Lower leg skin (tissue), 3 donors: ENCODE results near the gene PALLD.

Source experiments
- POLR2A ChIP-seq, 2 donors: fragments of 450-650 bp; IDR thresholded peaks; one replicate each; pipeline ENCODE4 v1.6.1; 2016 to 2017; ENCODE audit warnings: antibody characterized with exemption in 2 of 2, mild to moderate bottlenecking in 1 of 2, moderate library complexity in 1 of 2
- TF ChIP-seq, protein P1 (sequence below), 3 donors: fragments of 450-650 bp; IDR thresholded peaks; one replicate each; pipeline ENCODE4 v1.5.1; 2016; ENCODE audit warnings: antibody characterized with exemption in 3 of 3, mild to moderate bottlenecking in 3 of 3, moderate library complexity in 2 of 3

DNA sequence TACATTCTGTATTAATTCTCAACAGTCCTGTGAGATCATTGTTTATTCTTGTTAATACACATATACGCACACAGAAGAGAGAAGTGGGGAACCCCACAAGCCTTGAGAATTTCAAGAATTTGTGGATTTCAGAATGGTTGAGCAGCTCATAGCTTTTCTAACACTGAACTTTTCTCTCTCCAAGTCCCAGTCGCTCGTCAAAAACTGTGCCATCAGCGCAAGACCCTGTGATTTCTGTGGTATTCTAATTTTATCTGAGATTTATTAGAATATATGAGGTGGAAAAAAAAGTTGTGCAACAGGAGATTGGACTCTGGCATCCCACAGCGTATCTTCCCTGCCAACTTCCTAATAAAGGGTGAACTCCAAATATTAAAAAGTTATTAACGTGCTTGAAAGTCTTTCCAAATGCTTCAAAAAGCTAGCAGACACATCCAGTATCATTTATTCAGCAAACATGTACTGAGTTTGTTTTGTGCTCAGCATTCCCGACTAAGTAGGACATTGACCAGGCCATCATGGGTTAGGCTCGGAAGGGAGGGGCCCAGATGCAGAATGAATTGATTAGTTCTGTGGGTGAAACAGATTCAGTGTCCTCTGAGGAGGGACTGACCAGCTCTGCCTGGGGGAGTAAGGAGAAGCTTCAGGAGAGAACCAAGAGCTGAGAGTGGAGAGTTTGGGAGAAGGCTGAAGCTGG lies 347.6 kb downstream of the PALLD start:
- TF ChIP-seq, protein P1, sequence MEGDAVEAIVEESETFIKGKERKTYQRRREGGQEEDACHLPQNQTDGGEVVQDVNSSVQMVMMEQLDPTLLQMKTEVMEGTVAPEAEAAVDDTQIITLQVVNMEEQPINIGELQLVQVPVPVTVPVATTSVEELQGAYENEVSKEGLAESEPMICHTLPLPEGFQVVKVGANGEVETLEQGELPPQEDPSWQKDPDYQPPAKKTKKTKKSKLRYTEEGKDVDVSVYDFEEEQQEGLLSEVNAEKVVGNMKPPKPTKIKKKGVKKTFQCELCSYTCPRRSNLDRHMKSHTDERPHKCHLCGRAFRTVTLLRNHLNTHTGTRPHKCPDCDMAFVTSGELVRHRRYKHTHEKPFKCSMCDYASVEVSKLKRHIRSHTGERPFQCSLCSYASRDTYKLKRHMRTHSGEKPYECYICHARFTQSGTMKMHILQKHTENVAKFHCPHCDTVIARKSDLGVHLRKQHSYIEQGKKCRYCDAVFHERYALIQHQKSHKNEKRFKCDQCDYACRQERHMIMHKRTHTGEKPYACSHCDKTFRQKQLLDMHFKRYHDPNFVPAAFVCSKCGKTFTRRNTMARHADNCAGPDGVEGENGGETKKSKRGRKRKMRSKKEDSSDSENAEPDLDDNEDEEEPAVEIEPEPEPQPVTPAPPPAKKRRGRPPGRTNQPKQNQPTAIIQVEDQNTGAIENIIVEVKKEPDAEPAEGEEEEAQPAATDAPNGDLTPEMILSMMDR (IDR thresholded peaks at IDR 0.05), result no peak
- TF ChIP-seq POLR2A (IDR thresholded peaks at IDR 0.05), result no peak
